Measurements from ENCODE around the gene OLIG2. TPM values are rescaled to one million over a fixed set of nuclear protein-coding genes. Genes with fewer than 3 reads are reported as not detected.

OLIG2 gene
- total RNA-seq, 1 experiment from 2014 or later = not detected

DNA sequence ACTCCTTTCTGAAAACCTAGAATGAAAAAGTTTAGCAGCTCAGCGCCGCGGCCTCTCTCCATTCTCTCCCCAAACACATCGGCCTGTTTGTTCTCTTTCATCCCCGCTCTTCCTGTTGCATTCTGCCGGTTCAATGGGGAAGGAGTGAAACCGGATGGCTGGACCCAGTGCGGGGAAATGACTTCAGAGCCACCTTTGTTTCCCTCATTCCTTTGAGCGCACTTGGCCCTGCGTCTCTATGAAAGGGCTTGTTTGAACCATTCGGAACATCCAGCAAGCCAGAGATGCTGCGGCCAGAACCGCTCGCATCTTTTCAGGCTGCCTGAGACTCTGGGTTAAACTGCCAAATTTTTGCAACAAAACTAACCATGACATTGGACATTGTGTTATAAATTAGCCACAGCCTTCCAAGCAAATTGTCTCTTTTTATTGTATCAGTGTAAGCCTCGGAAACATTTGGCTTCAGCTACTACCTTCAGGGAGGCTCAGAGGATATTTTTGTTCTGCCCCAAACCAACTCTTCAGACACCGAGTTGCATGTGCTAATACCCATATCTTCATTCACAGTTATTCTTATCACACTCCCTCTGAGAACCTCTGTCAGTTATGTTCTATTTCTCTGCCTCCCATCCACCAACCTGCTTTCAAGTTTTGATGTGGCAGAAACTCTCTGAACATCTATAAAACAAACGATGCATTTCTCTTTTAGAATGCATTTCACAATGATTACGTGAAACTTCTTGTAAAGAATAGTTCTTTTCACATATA, 39.1 kb downstream of the OLIG2 start:
- Histone ChIP-seq H2AFZ (ENCODE audit: low read depth, low read length, poor library complexity, severe bottlenecking) (no peak overlapping the region), H4K20me1 (ENCODE audit: insufficient read depth) (no peaks in the 10 kb centered on the region), H3K79me2 (ENCODE audit: insufficient read depth, low read length) (no peaks in the 10 kb centered on the region), H3K9ac (ENCODE audit: low read length) (no peak overlapping the region), H3K9me3 (ENCODE audit: control insufficient read depth in 1 of 2, insufficient read depth in 1 of 2, low read depth in 1 of 2, low read length in 2 of 2) (no peaks in the 10 kb centered on the region), H3K4me3 (replicated peaks in 1 of 2; ENCODE audit: low read depth in 1 of 2, low read length in 2 of 2) (no peak overlapping the region), H3K36me3 (ENCODE audit: control insufficient read depth in 1 of 2, insufficient read depth in 2 of 2, low read length in 2 of 2) (no peaks in the 10 kb centered on the region), H3K4me1 (ENCODE audit: control insufficient read depth in 1 of 2, insufficient read depth in 2 of 2, low read length in 2 of 2) (no peaks in the 10 kb centered on the region), H3K9me2 (ENCODE audit: insufficient read depth) (no peaks in the 10 kb centered on the region), H3K27ac (ENCODE audit: low read depth, low read length) (no peak overlapping the region), H3K27me3 (ENCODE audit: insufficient read depth, low read length) (peaks cover 32% of the 10 kb centered on the region), H3K4me2 (ENCODE audit: low read length) (no peak overlapping the region)
- intact Hi-C loops (cut with micrococcal nuclease) = no loop called here
- TF ChIP-seq ZFX (IDR thresholded peaks at IDR 0.05) (no peak), EZH2phosphoT487 (IDR thresholded peaks at IDR 0.05; ENCODE audit: borderline replicate concordance) (no peak), CEBPB (IDR thresholded peaks at IDR 0.05; ENCODE audit: low read depth) (no peak), TCF7L2 (IDR thresholded peaks at IDR 0.05; ENCODE audit: borderline replicate concordance, extremely low read depth, insufficient read depth, insufficient read length) (no peak), YY1 (IDR thresholded peaks at IDR 0.05; ENCODE audit: extremely low read depth, insufficient replicate concordance, low read depth, low read length) (no peak), POLR2AphosphoS5 (IDR thresholded peaks at IDR 0.05; ENCODE audit: low read depth, low read length) (no peak), FOSL1 (IDR thresholded peaks at IDR 0.05; ENCODE audit: low read depth) (no peak), POLR2A (IDR thresholded peaks at IDR 0.05; ENCODE audit: borderline replicate concordance, extremely low read depth, insufficient read depth, insufficient read length) (no peak), RAD21 (IDR thresholded peaks at IDR 0.05; ENCODE audit: low read depth) (no peak), JUND (IDR thresholded peaks at IDR 0.05) (no peak), ELF1 (IDR thresholded peaks at IDR 0.05; ENCODE audit: borderline replicate concordance, low read depth) (no peak), ZNF274 (IDR thresholded peaks at IDR 0.05; ENCODE audit: low read depth, low read length) (no peak), SIN3A (IDR thresholded peaks at IDR 0.05; ENCODE audit: low read depth) (no peak), EZH2 (IDR thresholded peaks at IDR 0.05) (no peak), SP1 (IDR thresholded peaks at IDR 0.05; ENCODE audit: low read depth) (no peak)
- TF ChIP-seq, protein P1, sequence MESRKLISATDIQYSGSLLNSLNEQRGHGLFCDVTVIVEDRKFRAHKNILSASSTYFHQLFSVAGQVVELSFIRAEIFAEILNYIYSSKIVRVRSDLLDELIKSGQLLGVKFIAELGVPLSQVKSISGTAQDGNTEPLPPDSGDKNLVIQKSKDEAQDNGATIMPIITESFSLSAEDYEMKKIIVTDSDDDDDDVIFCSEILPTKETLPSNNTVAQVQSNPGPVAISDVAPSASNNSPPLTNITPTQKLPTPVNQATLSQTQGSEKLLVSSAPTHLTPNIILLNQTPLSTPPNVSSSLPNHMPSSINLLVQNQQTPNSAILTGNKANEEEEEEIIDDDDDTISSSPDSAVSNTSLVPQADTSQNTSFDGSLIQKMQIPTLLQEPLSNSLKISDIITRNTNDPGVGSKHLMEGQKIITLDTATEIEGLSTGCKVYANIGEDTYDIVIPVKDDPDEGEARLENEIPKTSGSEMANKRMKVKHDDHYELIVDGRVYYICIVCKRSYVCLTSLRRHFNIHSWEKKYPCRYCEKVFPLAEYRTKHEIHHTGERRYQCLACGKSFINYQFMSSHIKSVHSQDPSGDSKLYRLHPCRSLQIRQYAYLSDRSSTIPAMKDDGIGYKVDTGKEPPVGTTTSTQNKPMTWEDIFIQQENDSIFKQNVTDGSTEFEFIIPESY (IDR thresholded peaks at IDR 0.05; ENCODE audit: extremely low read depth, insufficient replicate concordance, low read length) = no peak
- CTCF ChIA-PET = no interaction called here
- POLR2A ChIA-PET = no interaction called here
- DNase-seq (ENCODE audit: low read depth, low spot score) = no peak
- RAD21 ChIA-PET (ENCODE audit: low non-redundant PET in 1 of 2, low total read pairs in 2 of 2, uncharacterized antibody in 2 of 2, unreplicated experiment in 2 of 2) = no interaction called here
- ATAC-seq = no peak
- BruUV-seq (replicated peaks) = no TSS peak
